GM23338 (cell line): ENCODE results near the gene METRNL. TPM values are rescaled to one million over a fixed set of nuclear protein-coding genes. Genes with fewer than 3 reads are reported as not detected.
A peak's percentile ranks its signal among the peaks of the same experiment; 100 is the strongest.

ENCODE experiments used
- ATAC-seq: fragments of 200-7000 bp; cut with Tn5 transposase; 3 replicates; pipeline ENCODE4 v1.9.1; 2020
- DNase-seq: peaks from one replicate; pipeline ENCODE4 v3.0.0-alpha.2; 2015; ENCODE audit warnings: low spot score
- H2AFZ ChIP-seq: fragments of 200-600 bp; sonication (generic); 2 replicates; pipeline ENCODE4 v1.8.0; 2016; ENCODE audit warnings: antibody characterized with exemption, mild to moderate bottlenecking, moderate library complexity
- H3F3A ChIP-seq: fragments of 200-600 bp; sonication (generic); replicated peaks from 2 replicates; pipeline ENCODE4 v1.8.0; 2017; ENCODE audit warnings: antibody characterized with exemption, mixed run types, low read depth
- H3K27ac ChIP-seq: fragments of 200-600 bp; sonication (generic); 2 replicates; pipeline ENCODE4 v1.6.1; 2016; ENCODE audit warnings: low read depth
- H3K27me3 ChIP-seq: fragments of 200-600 bp; sonication (generic); 2 replicates; pipeline ENCODE4 v1.8.0; 2016; ENCODE audit warnings: mild to moderate bottlenecking, mixed run types, moderate library complexity; ENCODE audit not compliant: insufficient read depth
- H3K36me3 ChIP-seq: fragments of 200-600 bp; sonication (generic); 2 replicates; pipeline ENCODE4 v1.8.0; 2016; ENCODE audit warnings: mild to moderate bottlenecking; ENCODE audit not compliant: insufficient read depth
- H3K4me1 ChIP-seq: fragments of 200-600 bp; sonication (generic); 2 replicates; pipeline ENCODE4 v1.8.0; 2016; ENCODE audit warnings: mild to moderate bottlenecking, moderate library complexity; ENCODE audit not compliant: insufficient read depth
- H3K4me2 ChIP-seq: fragments of 200-600 bp; sonication (generic); 2 replicates; pipeline ENCODE4 v1.7.1; 2017; ENCODE audit warnings: mixed run types
- H3K4me3 ChIP-seq: fragments of 200-600 bp; sonication (generic); 2 replicates; pipeline ENCODE4 v1.6.1; 2016; ENCODE audit warnings: mixed run types
- H3K79me2 ChIP-seq: fragments of 200-600 bp; sonication (generic); replicated peaks from 2 replicates; pipeline ENCODE4 v1.8.0; 2017; ENCODE audit warnings: mild to moderate bottlenecking; ENCODE audit not compliant: insufficient read depth
- H3K9me2 ChIP-seq: fragments of 200-600 bp; sonication (generic); 2 replicates; pipeline ENCODE4 v1.8.0; 2017; ENCODE audit not compliant: insufficient read depth
- H4K20me1 ChIP-seq: fragments of 200-600 bp; sonication (generic); replicated peaks from 2 replicates; pipeline ENCODE4 v1.8.0; 2017; ENCODE audit warnings: mild to moderate bottlenecking; ENCODE audit not compliant: insufficient read depth
- H3K27ac Mint-ChIP-seq: 2 replicates; pipeline ENCODE4 v1.8.0; 2020; ENCODE audit warnings: inconsistent platforms, mild to moderate bottlenecking, moderate library complexity, mixed read lengths
- H3K27me3 Mint-ChIP-seq: 3 replicates; pipeline ENCODE4 v1.8.0; 2022; ENCODE audit warnings: low read depth, mild to moderate bottlenecking, moderate library complexity, mixed read lengths, inconsistent platforms; ENCODE audit not compliant: insufficient read depth, poor library complexity
- H3K36me3 Mint-ChIP-seq: 3 replicates; pipeline ENCODE4 v1.8.0; 2021; ENCODE audit warnings: low read depth, mild to moderate bottlenecking, inconsistent platforms, moderate library complexity, mixed read lengths
- H3K4me1 Mint-ChIP-seq: 3 replicates; pipeline ENCODE4 v1.8.0; 2020; ENCODE audit warnings: mild to moderate bottlenecking, inconsistent platforms, mixed read lengths
- H3K4me3 Mint-ChIP-seq: 3 replicates; pipeline ENCODE4 v1.8.0; 2021; ENCODE audit warnings: moderate library complexity, mild to moderate bottlenecking, inconsistent platforms, mixed read lengths
- H3K9me3 Mint-ChIP-seq: 3 replicates; pipeline ENCODE4 v1.8.0; 2020; ENCODE audit warnings: moderate library complexity, mild to moderate bottlenecking, inconsistent platforms, mixed read lengths
- EZH2phosphoT487 ChIP-seq: fragments of 200-600 bp; sonication (generic); IDR thresholded peaks from one replicate; pipeline ENCODE4 v1.8.1; 2018; ENCODE audit warnings: antibody characterized with exemption; ENCODE audit not compliant: unreplicated experiment
- JUNB ChIP-seq: IDR thresholded peaks from one replicate; pipeline ENCODE4 v1.6.1; 2016; ENCODE audit warnings: antibody characterized with exemption; ENCODE audit not compliant: unreplicated experiment
- NANOG ChIP-seq: IDR thresholded peaks from 2 replicates; pipeline ENCODE4 v1.6.1; 2016; ENCODE audit warnings: antibody characterized with exemption, borderline replicate concordance
- POLR2AphosphoS5 ChIP-seq: IDR thresholded peaks from 2 replicates; pipeline ENCODE4 v1.6.1; 2016; ENCODE audit warnings: antibody characterized with exemption, low read depth
- STAT1 ChIP-seq: IDR thresholded peaks from one replicate; pipeline ENCODE4 v1.6.1; 2016; ENCODE audit warnings: antibody characterized with exemption; ENCODE audit not compliant: unreplicated experiment
- ZNF331 ChIP-seq: fragments of 250-450 bp; sonication (Bioruptor Pico); IDR thresholded peaks from 2 replicates; pipeline ENCODE4 v1.5.0; 2020; ENCODE audit warnings: low read depth, mild to moderate bottlenecking, moderate library complexity
- ZNF462 ChIP-seq: fragments of 250-450 bp; sonication (Bioruptor Pico); IDR thresholded peaks from 2 replicates; pipeline ENCODE4 v1.5.0; 2020; ENCODE audit warnings: mild to moderate bottlenecking, moderate library complexity
- long read RNA-seq: library from polyadenylated mRNA; unstranded; transcript quantifications from one replicate; pipeline ENCODE4 v2.0.0, GENCODE V29; 2020; ENCODE audit not compliant: unreplicated experiment
- polyA plus RNA-seq: library from polyadenylated mRNA; unstranded; fragments of >200 nt; fragmentation: Nextera tagmentation; extraction: Ambion mirVana; gene quantifications from 2 replicates; pipeline ENCODE4 v1.2.1, GENCODE V29; 2016
- total RNA-seq: library from RNA; depleted of rRNA; stranded (reverse); fragments of >200 nt; shearing (Covaris generic); gene quantifications from 2 replicates; pipeline ENCODE4 v1.2.3, GENCODE V29; 2014; rRNA removed
- TF ChIP-seq, protein P1 (sequence below): IDR thresholded peaks from 2 replicates; pipeline ENCODE4 v1.6.1; 2016; ENCODE audit warnings: antibody characterized with exemption

METRNL gene
- total RNA-seq (17.4 and 20.2 TPM in 2 replicates), polyA plus RNA-seq (12.2 and 16.1 TPM in 2 replicates)
- long read RNA-seq, partial matches to known transcripts: 0 of 3 reads
- long read RNA-seq, other reads (novel, unspliced or antisense): 0 of 3 reads

GRCh38 chr17:83079352-83079747 lies at the start of gene METRNL:
TSS of gene METRNL (plus strand) at chr17:83079609. CDS start at chr17:83079816, 207 bp downstream.
- H3K4me2 ChIP-seq: peak within 1 kb of the TSS; percentile 86
- no peaks in the 10 kb centered on the region for H3K9me2 ChIP-seq
- no peaks in the 10 kb centered on the region; the same call in 2 of the 3 replicates for H3K9me3 Mint-ChIP-seq
- no peak within 1 kb of the TSS for H3K27ac Mint-ChIP-seq
- ATAC-seq (peak; percentile 14), DNase-seq (peak; percentile 69)
- H3K4me3 ChIP-seq: peak within 1 kb of the TSS; percentile 64
- peaks cover 19% of the 10 kb centered on the region for H3K4me1 ChIP-seq
- peaks cover 38% of the 10 kb centered on the region for H3K27me3 ChIP-seq
- 0 out of 2 replicates have a peak, but pooled peaks cover 6% of the 10 kb centered on the region for H3F3A ChIP-seq
- H2AFZ ChIP-seq: no peak within 1 kb of the TSS
- H3K79me2 ChIP-seq: peaks cover 20% of the 10 kb centered on the region
- peaks cover 13% of the 10 kb centered on the region; the same call in 1 of the 3 replicates for H3K36me3 Mint-ChIP-seq
- H4K20me1 ChIP-seq: no peaks in the 10 kb centered on the region
- H3K27ac ChIP-seq: no peak within 1 kb of the TSS
- H3K4me3 Mint-ChIP-seq: peak within 1 kb of the TSS; percentile 62; the same call in 2 of the 3 replicates
- H3K4me1 Mint-ChIP-seq: peaks cover 31% of the 10 kb centered on the region
- H3K27me3 Mint-ChIP-seq: peaks cover 35% of the 10 kb centered on the region
- TF ChIP-seq POLR2AphosphoS5: peak; percentile 69
- TF ChIP-seq ZNF331 (CRISPR knock-in tag): no peak
- H3K36me3 ChIP-seq: no peaks in the 10 kb centered on the region

GRCh38 chr17:83030432-83030831 lies 49.0 kb upstream of the METRNL start:
- no peak overlapping the region for H3K4me3 Mint-ChIP-seq
- peak overlapping the region; percentile 69; the same call in 1 of the 2 replicates for H3K27ac Mint-ChIP-seq
- H3K27me3 Mint-ChIP-seq: peaks cover 9% of the 10 kb centered on the region
- H3K27ac ChIP-seq: no peak overlapping the region
- no peaks in the 10 kb centered on the region for H4K20me1 ChIP-seq
- peaks cover 48% of the 10 kb centered on the region for H3K36me3 Mint-ChIP-seq
- H3K9me3 Mint-ChIP-seq: peaks cover 17% of the 10 kb centered on the region
- no peaks in the 10 kb centered on the region for H3K27me3 ChIP-seq
- ATAC-seq (peak; percentile 57), DNase-seq (no peak)
- no peak overlapping the region for H2AFZ ChIP-seq
- TF ChIP-seq NANOG: no peak
- no peaks in the 10 kb centered on the region for H3F3A ChIP-seq
- no peaks in the 10 kb centered on the region for H3K9me2 ChIP-seq
- H3K4me2 ChIP-seq: no peak overlapping the region
- H3K4me1 Mint-ChIP-seq: no peaks in the 10 kb centered on the region; the same call in 2 of the 3 replicates
- no peaks in the 10 kb centered on the region for H3K36me3 ChIP-seq
- H3K4me3 ChIP-seq: no peak overlapping the region
- H3K4me1 ChIP-seq: no peaks in the 10 kb centered on the region
- no peaks in the 10 kb centered on the region for H3K79me2 ChIP-seq

DNA sequence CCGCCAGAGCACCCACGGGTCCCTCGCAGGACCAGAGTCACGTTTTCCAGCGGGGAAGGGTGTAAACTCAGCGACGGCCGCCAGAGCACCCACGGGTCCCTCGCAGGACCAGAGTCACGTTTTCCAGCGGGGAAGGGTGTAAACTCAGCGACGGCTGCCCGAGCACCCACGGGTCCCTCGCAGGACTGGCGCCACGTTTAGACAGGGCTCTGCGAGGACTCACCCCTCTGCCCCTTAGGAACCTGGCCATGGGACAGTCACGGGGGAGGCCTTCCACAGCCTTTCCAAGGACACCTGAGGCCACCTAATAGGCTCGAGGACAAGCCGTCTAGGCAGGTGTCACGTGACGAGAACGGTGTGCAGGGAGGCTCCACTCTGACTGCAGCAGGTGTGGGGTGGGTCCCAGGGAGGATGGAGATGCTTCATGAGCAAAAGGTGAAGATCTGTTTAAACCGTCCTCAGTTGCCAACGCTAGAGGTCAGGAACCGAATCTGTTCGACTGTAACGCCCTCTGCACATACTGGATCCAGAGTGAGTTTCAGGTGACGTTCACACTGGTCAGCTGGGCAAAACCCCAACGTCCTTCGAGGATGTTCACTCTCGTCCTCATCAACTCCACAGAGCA lies 48.0 kb upstream of the METRNL start:
- Histone ChIP-seq H3K4me3 (no peak overlapping the region), H4K20me1 (no peaks in the 10 kb centered on the region), H3K36me3 (no peaks in the 10 kb centered on the region), H3K9me2 (no peaks in the 10 kb centered on the region), H3K27ac (no peak overlapping the region), H2AFZ (no peak overlapping the region), H3K4me1 (no peaks in the 10 kb centered on the region), H3F3A (no peaks in the 10 kb centered on the region), H3K4me2 (no peak overlapping the region), H3K27me3 (no peaks in the 10 kb centered on the region), H3K79me2 (no peaks in the 10 kb centered on the region)
- Mint-ChIP-seq H3K9me3 (peaks cover 17% of the 10 kb centered on the region), H3K27ac (no peak overlapping the region), H3K4me3 (no peak overlapping the region), H3K36me3 (peaks cover 56% of the 10 kb centered on the region), H3K4me1 (no peaks in the 10 kb centered on the region), H3K27me3 (peaks cover 12% of the 10 kb centered on the region)
- ATAC-seq (no peak), DNase-seq (no peak)
- TF ChIP-seq ZNF462 (CRISPR knock-in tag): no peak
- no peak for TF ChIP-seq NANOG
- TF ChIP-seq STAT1: no peak
- TF ChIP-seq, protein P1, sequence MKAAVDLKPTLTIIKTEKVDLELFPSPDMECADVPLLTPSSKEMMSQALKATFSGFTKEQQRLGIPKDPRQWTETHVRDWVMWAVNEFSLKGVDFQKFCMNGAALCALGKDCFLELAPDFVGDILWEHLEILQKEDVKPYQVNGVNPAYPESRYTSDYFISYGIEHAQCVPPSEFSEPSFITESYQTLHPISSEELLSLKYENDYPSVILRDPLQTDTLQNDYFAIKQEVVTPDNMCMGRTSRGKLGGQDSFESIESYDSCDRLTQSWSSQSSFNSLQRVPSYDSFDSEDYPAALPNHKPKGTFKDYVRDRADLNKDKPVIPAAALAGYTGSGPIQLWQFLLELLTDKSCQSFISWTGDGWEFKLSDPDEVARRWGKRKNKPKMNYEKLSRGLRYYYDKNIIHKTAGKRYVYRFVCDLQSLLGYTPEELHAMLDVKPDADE: no peak
- no peak for TF ChIP-seq POLR2AphosphoS5
- TF ChIP-seq EZH2phosphoT487: no peak
- no peak for TF ChIP-seq JUNB
- no peak for TF ChIP-seq ZNF331 (CRISPR knock-in tag)
